ENCODE measurements around the gene IGSF21.

- TF ChIP-seq POLR2A (IDR thresholded peaks at IDR 0.05) (no peak), CTCF (IDR thresholded peaks at IDR 0.05) (no peak)
These were observed 299.8 kb downstream of the IGSF21 start for GRCh38 chr1:18407166-18408045.
